Renal cortical epithelial cell (primary cell): ENCODE data around the gene HAND2. TPM values are rescaled to one million over a fixed set of nuclear protein-coding genes. Genes with fewer than 3 reads are reported as not detected.

ENCODE experiments used
- DNase-seq: peaks from one replicate; pipeline ENCODE4 v3.0.0-alpha.2; 2011; ENCODE audit warnings: low read depth
- total RNA-seq: library from RNA; depleted of rRNA; stranded (reverse); fragments of >200 nt; gene quantifications from 2 replicates; pipeline ENCODE4 v1.2.3, GENCODE V29; 2014

Gene HAND2
- total RNA-seq, 1 donor from 2014 or later: not detected

GRCh38 chr4:173521467-173522159 lies 8.4 kb downstream of the HAND2 start:
- DNase-seq: no peak

- DNase-seq: no peak
These were observed 9.0 kb downstream of the HAND2 start for GRCh38 chr4:173520921-173521466.

GRCh38 chr4:173519111-173520101 lies 10.6 kb downstream of the HAND2 start:
- DNase-seq: no peak

- DNase-seq: no peak
These were observed 11.5 kb downstream of the HAND2 start for GRCh38 chr4:173518425-173519102.

- DNase-seq: no peak
These were observed 12.1 kb downstream of the HAND2 start for GRCh38 chr4:173517781-173518424.

GRCh38 chr4:173516621-173517524 lies 13.2 kb downstream of the HAND2 start:
- DNase-seq: no peak

GRCh38 chr4:173515458-173515857 lies 14.6 kb downstream of the HAND2 start:
- no peak for DNase-seq

- no peak for DNase-seq
These were observed 15.3 kb downstream of the HAND2 start for GRCh38 chr4:173514641-173515217.

GRCh38 chr4:173513651-173514050 lies 16.4 kb downstream of the HAND2 start:
- DNase-seq: no peak

- no peak for DNase-seq
These were observed 18.2 kb downstream of the HAND2 start for GRCh38 chr4:173511787-173512361.

- DNase-seq: no peak
These were observed 20.7 kb downstream of the HAND2 start for GRCh38 chr4:173509036-173510001.

GRCh38 chr4:173508386-173509035 lies 21.5 kb downstream of the HAND2 start:
- no peak for DNase-seq

GRCh38 chr4:173507471-173508385 lies 22.3 kb downstream of the HAND2 start:
- DNase-seq: no peak

GRCh38 chr4:173506597-173507211 lies 23.3 kb downstream of the HAND2 start:
- DNase-seq: no peak

GRCh38 chr4:173505924-173506518 lies 24.0 kb downstream of the HAND2 start:
- no peak for DNase-seq

GRCh38 chr4:173504181-173504503 lies 25.9 kb downstream of the HAND2 start:
- no peak for DNase-seq
